H9 (cell line): ENCODE measurements around the gene CDH22. TPM values are rescaled to one million over a fixed set of nuclear protein-coding genes. Genes with fewer than 3 reads are reported as not detected.

Experiments used
- DNase-seq: peaks from one replicate; pipeline ENCODE4 v3.0.0-alpha.2; 2017
- H2AFZ ChIP-seq: one replicate; pipeline ENCODE4 v1.6.1; 2013; ENCODE audit warnings: mild to moderate bottlenecking, low read length, control low read depth, moderate library complexity
- H2AK5ac ChIP-seq: 2 replicates; pipeline ENCODE4 v1.6.1; 2013; ENCODE audit warnings: low read length, control low read depth, mixed read lengths; ENCODE audit not compliant: insufficient read length
- H2BK120ac ChIP-seq: one replicate; pipeline ENCODE4 v1.6.1; 2013; ENCODE audit warnings: low read depth, mild to moderate bottlenecking, low read length, control low read depth, inconsistent platforms; ENCODE audit not compliant: poor library complexity, severe bottlenecking
- H2BK12ac ChIP-seq: 2 replicates; pipeline ENCODE4 v1.6.1; 2013; ENCODE audit warnings: low read length, control low read depth, mixed read lengths, low read depth; ENCODE audit not compliant: insufficient read length
- H2BK15ac ChIP-seq: 2 replicates; pipeline ENCODE4 v1.6.1; 2013; ENCODE audit warnings: low read depth, low read length, control low read depth
- H2BK20ac ChIP-seq: one replicate; pipeline ENCODE4 v1.6.1; 2013; ENCODE audit warnings: low read depth, mild to moderate bottlenecking, low read length, control low read depth, inconsistent platforms; ENCODE audit not compliant: poor library complexity, severe bottlenecking
- H2BK5ac ChIP-seq: 2 replicates; pipeline ENCODE4 v1.6.1; 2013; ENCODE audit warnings: low read length, control low read depth, mixed read lengths; ENCODE audit not compliant: insufficient read length
- H3K14ac ChIP-seq: 2 replicates; pipeline ENCODE4 v1.6.1; 2013; ENCODE audit warnings: low read length, control low read depth; ENCODE audit not compliant: insufficient read depth
- H3K18ac ChIP-seq: 2 replicates; pipeline ENCODE4 v1.6.1; 2013; ENCODE audit warnings: low read depth, mild to moderate bottlenecking, mixed read lengths, low read length, control low read depth; ENCODE audit not compliant: insufficient read length
- H3K23ac ChIP-seq: 2 replicates; pipeline ENCODE4 v1.6.1; 2013; ENCODE audit warnings: low read length, control low read depth, mixed read lengths, low read depth; ENCODE audit not compliant: insufficient read length
- H3K23me2 ChIP-seq: 2 replicates; pipeline ENCODE4 v1.6.1; 2013; ENCODE audit warnings: low read depth, mild to moderate bottlenecking, mixed read lengths, low read length, control low read depth; ENCODE audit not compliant: insufficient read length, poor library complexity, severe bottlenecking
- H3K27ac ChIP-seq: 2 replicates; pipeline ENCODE4 v1.5.1; 2013; ENCODE audit warnings: low read length, control low read depth, mixed read lengths, low read depth; ENCODE audit not compliant: insufficient read length
- H3K27me3 ChIP-seq: 2 replicates; pipeline ENCODE4 v1.6.1; 2013; ENCODE audit warnings: low read length, control low read depth, inconsistent platforms; ENCODE audit not compliant: insufficient read depth
- H3K4ac ChIP-seq: 2 replicates; pipeline ENCODE4 v1.6.1; 2013; ENCODE audit warnings: low read depth, mild to moderate bottlenecking, control low read depth, inconsistent platforms, low read length, moderate library complexity
- H3K4me1 ChIP-seq: 2 replicates; pipeline ENCODE4 v1.6.1; 2013; ENCODE audit warnings: low read length, control low read depth, inconsistent platforms; ENCODE audit not compliant: insufficient read depth
- H3K4me2 ChIP-seq: 2 replicates; pipeline ENCODE4 v1.6.1; 2013; ENCODE audit warnings: low read length, control low read depth, mixed read lengths; ENCODE audit not compliant: insufficient read length, insufficient read depth
- H3K56ac ChIP-seq: 2 replicates; pipeline ENCODE4 v1.6.1; 2013; ENCODE audit warnings: low read depth, mild to moderate bottlenecking, mixed read lengths, low read length, control low read depth; ENCODE audit not compliant: insufficient read length
- H3K79me1 ChIP-seq: 2 replicates; pipeline ENCODE4 v1.6.1; 2013; ENCODE audit warnings: low read depth, mild to moderate bottlenecking, moderate library complexity, low read length, control low read depth, inconsistent platforms; ENCODE audit not compliant: insufficient read depth, poor library complexity, severe bottlenecking
- H3K79me2 ChIP-seq: 2 replicates; pipeline ENCODE4 v1.6.1; 2013; ENCODE audit warnings: low read length, control low read depth, inconsistent platforms; ENCODE audit not compliant: insufficient read depth
- H3K9ac ChIP-seq: 2 replicates; pipeline ENCODE4 v1.6.1; 2013; ENCODE audit warnings: low read length, control low read depth, mixed read lengths; ENCODE audit not compliant: insufficient read length; ENCODE audit errors: extremely low read depth
- H3K9me3 ChIP-seq: one replicate; pipeline ENCODE4 v1.6.1; 2013; ENCODE audit warnings: low read depth, low read length, inconsistent platforms; ENCODE audit not compliant: control insufficient read depth
- H3T11ph ChIP-seq: one replicate; pipeline ENCODE4 v1.6.1; 2013; ENCODE audit warnings: mild to moderate bottlenecking, low read length, control low read depth, inconsistent platforms
- H4K20me1 ChIP-seq: one replicate; pipeline ENCODE4 v1.6.1; 2013; ENCODE audit not compliant: control insufficient read depth, insufficient read length, insufficient read depth
- H4K5ac ChIP-seq: 2 replicates; pipeline ENCODE4 v1.6.1; 2013; ENCODE audit warnings: low read depth, mild to moderate bottlenecking, mixed read lengths, low read length, control low read depth; ENCODE audit not compliant: insufficient read length
- H4K8ac ChIP-seq: replicated peaks from 2 replicates; pipeline ENCODE4 v1.6.1; 2013; ENCODE audit warnings: low read length, control low read depth, mixed read lengths, low read depth; ENCODE audit not compliant: insufficient read length
- H4K91ac ChIP-seq: 2 replicates; pipeline ENCODE4 v1.6.1; 2013; ENCODE audit warnings: low read depth, mild to moderate bottlenecking, moderate library complexity, mixed read lengths, low read length, control low read depth; ENCODE audit not compliant: insufficient read length
- H3K27ac Mint-ChIP-seq, 3 experiments: 2 replicates in 2 of 3; 3 replicates in 1 of 3; pipeline ENCODE4 v1.8.0; 2020 to 2021; ENCODE audit warnings: mixed read lengths in 3 of 3, mild to moderate bottlenecking in 1 of 3, moderate library complexity in 1 of 3
- H3K27me3 Mint-ChIP-seq: 2 replicates; pipeline ENCODE4 v1.8.0; 2021; ENCODE audit warnings: low read depth, mild to moderate bottlenecking, moderate library complexity, mixed read lengths
- H3K36me3 Mint-ChIP-seq, 3 experiments: 2 replicates in 2 of 3; 3 replicates in 1 of 3; pipeline ENCODE4 v1.8.0; 2020 to 2021; ENCODE audit warnings: low read depth in 3 of 3, mixed read lengths in 3 of 3; ENCODE audit not compliant: insufficient read depth in 1 of 3
- H3K4me1 Mint-ChIP-seq, 2 experiments: 2 replicates each; pipeline ENCODE4 v1.8.0; 2020; ENCODE audit warnings: mixed read lengths in 2 of 2
- H3K4me3 Mint-ChIP-seq, 2 experiments: 2 replicates in 1 of 2; 3 replicates in 1 of 2; pipeline ENCODE4 v1.8.0; 2020 to 2021; ENCODE audit warnings: mild to moderate bottlenecking in 2 of 2, mixed read lengths in 2 of 2, moderate library complexity in 1 of 2
- H3K9me3 Mint-ChIP-seq, 2 experiments: 2 replicates in 1 of 2; 3 replicates in 1 of 2; pipeline ENCODE4 v1.8.0; 2020; ENCODE audit warnings: mild to moderate bottlenecking in 2 of 2, mixed read lengths in 2 of 2, moderate library complexity in 1 of 2
- CTCF ChIP-seq: fragments of 200-600 bp; sonication (generic); conservative IDR thresholded peaks from 3 replicates; pipeline ENCODE4 v1.8.0; 2021; ENCODE audit warnings: antibody characterized with exemption, mild to moderate bottlenecking
- WGBS: extraction: QIAGEN DNeasy Blood & Tissue Kit; methylation state at CpG from one replicate; pipeline ENCODE4 v1.1.7; 2013; ENCODE audit warnings: missing lambda C conversion rate, low lambda C conversion rate, mixed read lengths; ENCODE audit not compliant: insufficient read length; ENCODE audit errors: extremely low coverage; 5-methylcytosine and 5-hydroxymethylcytosine counted together
- total RNA-seq: library from RNA; stranded (reverse); gene quantifications from 2 replicates; pipeline ENCODE4 v1.2.1, GENCODE V29; 2021

CDH22 gene
- total RNA-seq, 1 experiment from 2014 or later = not detected

- peaks cover 19 to 34% of the 10 kb centered on the region in 2 experiments for H3K4me1 Mint-ChIP-seq
- H3K4me1 ChIP-seq = no peaks in the 10 kb centered on the region; the same call in 1 of the 2 replicates
- H2AK5ac ChIP-seq = no peak overlapping the region
- H2BK12ac ChIP-seq = no peak overlapping the region
- no CpG with 5 or more reads among the region's 11 CpGs for WGBS
- H3K36me3 Mint-ChIP-seq = no peaks in the 10 kb centered on the region
- no peak overlapping the region for H4K91ac ChIP-seq
- no peak overlapping the region for H3K23ac ChIP-seq
- no peak overlapping the region for H2BK5ac ChIP-seq
- H2BK120ac ChIP-seq = no peak overlapping the region
- H3K4me2 ChIP-seq = no peak overlapping the region
- H3K4me3 Mint-ChIP-seq = no peak overlapping the region
- H3K79me2 ChIP-seq = no peaks in the 10 kb centered on the region
- H3K27ac ChIP-seq = no peak overlapping the region
- H3K9me3 ChIP-seq = no peaks in the 10 kb centered on the region
- no peak for TF ChIP-seq CTCF
- H3K27ac Mint-ChIP-seq = no peak overlapping the region
- H3K79me1 ChIP-seq = no peaks in the 10 kb centered on the region
- H3K18ac ChIP-seq = no peak overlapping the region
- no peak overlapping the region for H2AFZ ChIP-seq
- no peak overlapping the region for H3K56ac ChIP-seq
- H3K27me3 Mint-ChIP-seq = peaks cover 9% of the 10 kb centered on the region
- no peaks in the 10 kb centered on the region for H3K23me2 ChIP-seq
- H2BK20ac ChIP-seq = no peak overlapping the region
- DNase-seq = no peak
- no peak overlapping the region for H4K8ac ChIP-seq
- no peak overlapping the region; the same call in 1 of the 2 replicates for H3K14ac ChIP-seq
- H3K9ac ChIP-seq = no peak overlapping the region
- H3T11ph ChIP-seq = no peak overlapping the region
- no peaks in the 10 kb centered on the region for H3K27me3 ChIP-seq
- H4K5ac ChIP-seq = no peak overlapping the region
- no peak overlapping the region for H3K4ac ChIP-seq
- H2BK15ac ChIP-seq = no peak overlapping the region
- no peaks in the 10 kb centered on the region; a peak in 2 of 5 replicates for H3K9me3 Mint-ChIP-seq
- no peaks in the 10 kb centered on the region for H4K20me1 ChIP-seq
These were observed 95.4 kb downstream of the CDH22 start for GRCh38 chr20:46212876-46213275.
